ENCODE results near the gene ATP9A. TPM values are rescaled to one million over a fixed set of nuclear protein-coding genes. Genes with fewer than 3 reads are reported as not detected.

The ATP9A gene
- total and polyA plus RNA-seq, 10 of the 15 experiments (the other 5 are each of a cell fraction or from before 2014, with no cell fraction given) = 0.03 to 0.81 (median 0.14) TPM

GRCh38 chr20:51661609-51662178 lies 106.5 kb downstream of the ATP9A start (continued):
- TF ChIP-seq ZNF384 (IDR thresholded peaks at IDR 0.05; ENCODE audit: borderline replicate concordance, low read depth, low read length) (no peak), JUNB (IDR thresholded peaks at IDR 0.05) (peak; percentile 42; the same call in 1 of the 2 replicates), JUND (IDR thresholded peaks at IDR 0.05; ENCODE audit: low read depth, low read length) (no peak), TCF7 (IDR thresholded peaks at IDR 0.05; ENCODE audit: borderline replicate concordance) (peak; percentile 80; the same call in 1 of the 2 replicates)

- intact Hi-C loops (cut with micrococcal nuclease; ENCODE audit: unreplicated experiment) = no loop called here
- Histone ChIP-seq H3K4me2 (ENCODE audit: control insufficient read depth, insufficient read depth) (no peak overlapping the region), H3K79me2 (ENCODE audit: control insufficient read depth, insufficient read depth, low read length) (no peaks in the 10 kb centered on the region), H3K4me1 (ENCODE audit: control insufficient read depth, insufficient read depth, low read length) (no peaks in the 10 kb centered on the region), H3K27ac (ENCODE audit: control insufficient read depth, insufficient read depth) (no peak overlapping the region), H3K27me3 (replicated peaks in 1 of 2; ENCODE audit: control insufficient read depth in 2 of 2, insufficient read depth in 2 of 2, low read length in 1 of 2) (no peaks in the 10 kb centered on the region; a peak in 1 of 4 replicates), H3K4me3 (no peak overlapping the region), H3K36me3 (ENCODE audit: control insufficient read depth in 2 of 2, insufficient read depth in 2 of 2, low read length in 1 of 2) (no peaks in the 10 kb centered on the region), H2AFZ (ENCODE audit: control insufficient read depth, low read depth, low read length) (no peak overlapping the region), H3K9ac (ENCODE audit: control insufficient read depth, insufficient read depth, low read length) (no peak overlapping the region), H4K20me1 (ENCODE audit: control insufficient read depth, insufficient read depth) (no peaks in the 10 kb centered on the region), H3K9me3 (replicated peaks; ENCODE audit: control insufficient read depth, insufficient read depth, low read length) (no peaks in the 10 kb centered on the region)
- in situ Hi-C loops (cut with MboI) = no loop called here
- no TSS peak for BruUV-seq (replicated peaks)
- ChIA-PET POLR2A (no interaction called here), SMC1A (ENCODE audit: uncharacterized antibody, unreplicated experiment) (no interaction called here), RAD21 (ENCODE audit: unreplicated experiment) (no interaction called here), CTCF (no interaction called here)
- no peak for FAIRE-seq
- no peak for DNase-seq (ENCODE audit: low read depth, low spot score)
- 16% methylated on average over 7 of the region's 7 CpGs for whole genome bisulfite sequencing (ENCODE audit: insufficient coverage, insufficient replicate concordance, low lambda C conversion rate, missing lambda C conversion rate)
- TF ChIP-seq TBL1XR1 (IDR thresholded peaks at IDR 0.05; ENCODE audit: low read depth, low read length) = no peak
- no peak for TF ChIP-seq EED (IDR thresholded peaks at IDR 0.05; ENCODE audit: low read depth)
- TF ChIP-seq NFIC (IDR thresholded peaks at IDR 0.05; ENCODE audit: low read depth, low read length) = no peak
- no peak for TF ChIP-seq ZBTB40 (IDR thresholded peaks at IDR 0.05; ENCODE audit: borderline replicate concordance)
- TF ChIP-seq MAX (IDR thresholded peaks at IDR 0.05; ENCODE audit: low read depth, low read length) = no peak
- no peak for TF ChIP-seq SREBF1 (IDR thresholded peaks at IDR 0.05; ENCODE audit: low read length)
- no peak for TF ChIP-seq RAD21 (IDR thresholded peaks at IDR 0.05; ENCODE audit: insufficient read depth, low read depth, low read length)
- TF ChIP-seq BCL3 (IDR thresholded peaks at IDR 0.05; ENCODE audit: borderline replicate concordance, insufficient read depth, low read depth, low read length, poor library complexity, severe bottlenecking) = no peak
- TF ChIP-seq ATF2 (IDR thresholded peaks at IDR 0.05; ENCODE audit: low read length) = no peak
- peak; percentile 59 for ATAC-seq
Observed at GRCh38 chr20:51660672-51661608, 107.2 kb downstream of the ATP9A start.

Measured in GM12878 (cell line).